BLaER1 (cell line): Measurements from ENCODE around the gene TCF12.

Experiments
- H3K27ac ChIP-seq: shearing (Covaris generic); formaldehyde crosslinking; 2 replicates; pipeline ENCODE4 v1.8.1; 2022
- H3K27me3 ChIP-seq: shearing (Covaris generic); formaldehyde crosslinking; 2 replicates; pipeline ENCODE4 v1.8.1; 2022
- H3K36me3 ChIP-seq: shearing (Covaris generic); formaldehyde crosslinking; 2 replicates; pipeline ENCODE4 v1.8.1; 2022
- H3K4me1 ChIP-seq: shearing (Covaris generic); formaldehyde crosslinking; 2 replicates; pipeline ENCODE4 v1.8.1; 2022
- H3K4me2 ChIP-seq: shearing (Covaris generic); formaldehyde crosslinking; 2 replicates; pipeline ENCODE4 v1.8.1; 2022
- H3K4me3 ChIP-seq: shearing (Covaris generic); formaldehyde crosslinking; 2 replicates; pipeline ENCODE4 v1.8.1; 2022
- H3K9ac ChIP-seq: shearing (Covaris generic); formaldehyde crosslinking; 2 replicates; pipeline ENCODE4 v1.8.1; 2022
- H3K9me3 ChIP-seq: shearing (Covaris generic); formaldehyde crosslinking; 2 replicates; pipeline ENCODE4 v1.8.1; 2022
- H4K20me1 ChIP-seq: shearing (Covaris generic); formaldehyde crosslinking; 2 replicates; pipeline ENCODE4 v1.8.1; 2022
- Cebpa-rat ChIP-seq: shearing (Covaris generic); IDR thresholded peaks from 2 replicates; pipeline ENCODE4 v1.8.1; 2022

TCF12 gene

DNA sequence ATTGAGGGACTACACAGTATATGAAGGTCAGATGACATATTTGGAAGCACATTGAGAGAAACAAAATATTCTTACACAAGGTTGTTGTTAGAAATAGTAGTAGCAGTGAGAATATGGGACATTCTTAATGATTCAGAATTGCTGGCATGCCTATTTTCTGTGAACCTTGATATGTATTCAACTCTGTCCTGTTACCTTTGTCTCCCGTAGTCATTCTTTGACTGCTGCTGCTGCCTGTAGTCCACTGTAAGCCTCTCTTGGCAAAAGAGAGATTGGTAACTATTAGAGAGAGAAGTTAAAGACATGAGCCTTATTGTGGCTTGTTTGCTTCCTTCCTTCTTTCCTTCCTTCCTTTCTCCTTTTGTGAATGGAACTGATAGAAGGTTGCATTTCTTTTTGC lies 64.5 kb downstream of the TCF12 start:
- Histone ChIP-seq H3K4me3 (no peak overlapping the region), H3K4me2 (peak overlapping the region; percentile 62), H3K9ac (no peak overlapping the region), H3K4me1 (peaks cover 61% of the 10 kb centered on the region), H3K27ac (no peak overlapping the region), H4K20me1 (peaks cover 98% of the 10 kb centered on the region), H3K36me3 (no peaks in the 10 kb centered on the region), H3K27me3 (no peaks in the 10 kb centered on the region), H3K9me3 (no peaks in the 10 kb centered on the region)
- TF ChIP-seq Cebpa-rat, result no peak

DNA sequence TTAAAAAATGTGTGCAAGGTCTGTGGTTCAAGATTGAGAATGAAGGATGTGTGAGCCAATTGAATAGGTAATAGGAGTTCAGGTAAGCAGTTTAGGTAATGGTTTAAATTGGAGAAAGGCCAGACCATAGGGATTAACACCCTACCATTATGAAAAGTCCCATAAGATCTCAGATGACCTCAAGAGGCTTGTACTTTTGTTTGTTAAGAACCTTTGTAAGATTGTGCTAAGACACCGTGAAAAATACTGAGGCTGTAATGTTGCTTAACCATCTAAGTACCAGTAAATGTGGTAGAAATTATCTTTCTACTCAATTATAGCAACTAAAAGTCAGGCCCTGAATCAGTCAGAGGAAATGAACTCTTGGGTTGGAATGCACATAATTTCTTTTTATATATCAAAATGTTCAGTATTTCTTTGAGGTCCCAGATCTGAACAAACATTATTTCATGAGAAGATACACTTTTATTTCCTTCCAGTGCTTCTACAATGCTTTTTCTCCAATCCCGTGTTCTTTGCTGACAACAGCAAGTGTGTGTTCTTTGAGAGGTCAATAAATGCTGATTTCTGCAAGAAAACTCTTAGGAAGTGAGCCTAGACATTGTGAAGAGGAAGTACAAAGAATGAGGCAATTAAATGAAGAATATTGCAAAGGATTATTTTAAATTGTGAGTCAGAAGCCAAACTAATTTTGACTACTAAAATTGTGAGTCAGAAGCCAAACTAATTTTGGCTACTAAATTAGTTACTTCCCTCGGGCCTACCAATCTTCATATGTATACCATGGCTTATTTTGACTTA lies 66.4 kb downstream of the TCF12 start:
- no peak overlapping the region for H3K27ac ChIP-seq
- no peak overlapping the region for H3K4me3 ChIP-seq
- H3K27me3 ChIP-seq, result no peaks in the 10 kb centered on the region
- TF ChIP-seq Cebpa-rat, result no peak
- H3K9me3 ChIP-seq, result no peaks in the 10 kb centered on the region
- H3K36me3 ChIP-seq, result no peaks in the 10 kb centered on the region
- H3K4me1 ChIP-seq, result peaks cover 77% of the 10 kb centered on the region
- H3K9ac ChIP-seq, result no peak overlapping the region
- H4K20me1 ChIP-seq, result peaks cover 97% of the 10 kb centered on the region
- peak overlapping the region; percentile 19; the same call in 1 of the 2 replicates for H3K4me2 ChIP-seq

DNA sequence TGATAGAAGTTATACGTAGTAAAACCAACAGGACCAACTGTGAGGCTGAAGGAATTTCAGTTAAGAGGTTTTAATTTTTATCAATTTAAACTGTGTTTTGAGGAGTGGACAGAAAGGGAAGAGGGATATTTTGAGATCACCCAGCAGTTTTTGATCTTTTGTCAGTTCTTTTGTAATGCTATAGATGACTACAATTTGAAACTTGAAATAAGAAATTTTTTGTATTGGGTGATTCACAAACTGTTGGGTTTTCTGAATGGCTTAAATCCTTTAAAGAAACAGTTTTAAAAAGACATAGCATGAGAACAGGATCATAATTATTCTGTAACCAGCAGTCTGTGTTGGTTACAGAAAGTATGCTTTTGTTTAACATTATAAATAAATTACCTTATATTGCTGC lies 67.4 kb downstream of the TCF12 start:
- no peak overlapping the region for H3K4me3 ChIP-seq
- no peak overlapping the region for H3K9ac ChIP-seq
- no peaks in the 10 kb centered on the region for H3K27me3 ChIP-seq
- H4K20me1 ChIP-seq, result peaks cover 97% of the 10 kb centered on the region
- H3K4me1 ChIP-seq, result peaks cover 77% of the 10 kb centered on the region
- H3K4me2 ChIP-seq, result no peak overlapping the region
- TF ChIP-seq Cebpa-rat, result no peak
- H3K9me3 ChIP-seq, result no peaks in the 10 kb centered on the region
- H3K27ac ChIP-seq, result no peak overlapping the region
- peaks cover 8% of the 10 kb centered on the region; the same call in 1 of the 2 replicates for H3K36me3 ChIP-seq

DNA sequence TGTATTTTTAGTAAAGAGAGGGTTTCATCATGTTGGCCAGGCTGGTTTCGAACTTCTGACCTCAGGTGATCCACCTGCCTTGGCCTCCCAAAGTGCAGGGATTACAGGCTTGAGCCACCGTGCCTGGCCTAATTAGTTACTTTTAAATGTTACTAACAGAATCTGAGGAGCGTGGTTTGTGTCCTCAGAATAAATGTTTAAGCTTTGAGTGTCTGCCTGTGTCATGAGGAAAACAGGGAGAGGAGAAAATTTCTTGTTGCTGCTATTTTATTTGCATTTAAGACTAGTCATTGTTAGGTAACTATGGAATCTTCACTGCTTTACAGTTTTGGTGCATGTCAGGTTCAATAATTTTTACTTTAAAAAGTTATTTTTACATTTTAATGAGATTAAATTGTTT lies 68.8 kb downstream of the TCF12 start:
- peaks cover 86% of the 10 kb centered on the region for H4K20me1 ChIP-seq
- no peak for TF ChIP-seq Cebpa-rat
- H3K27ac ChIP-seq, result peak overlapping the region; percentile 0; the same call in 1 of the 2 replicates
- no peaks in the 10 kb centered on the region for H3K9me3 ChIP-seq
- H3K9ac ChIP-seq, result no peak overlapping the region
- H3K4me2 ChIP-seq, result peak overlapping the region; percentile 50
- no peaks in the 10 kb centered on the region for H3K27me3 ChIP-seq
- no peak overlapping the region for H3K4me3 ChIP-seq
- H3K36me3 ChIP-seq, result peaks cover 17% of the 10 kb centered on the region; the same call in 1 of the 2 replicates
- H3K4me1 ChIP-seq, result peaks cover 71% of the 10 kb centered on the region

DNA sequence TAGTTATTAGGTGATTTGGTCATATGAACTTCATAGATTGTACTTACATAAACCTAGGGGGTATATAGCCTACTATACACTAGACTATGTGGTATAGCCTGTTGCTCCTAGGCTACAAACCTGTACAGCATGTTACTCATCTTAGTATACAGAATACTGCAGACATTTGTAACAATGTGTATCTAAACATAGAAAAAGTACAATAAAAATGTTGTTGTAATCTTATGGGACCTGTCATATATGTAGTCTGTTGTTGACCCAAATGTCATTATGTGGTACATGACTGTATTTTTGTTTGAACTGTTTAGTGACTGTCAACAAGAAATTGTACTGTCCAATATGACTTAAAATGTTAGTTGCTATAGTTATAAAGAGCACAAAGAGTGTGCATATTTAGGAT lies 69.8 kb downstream of the TCF12 start:
- no peak for TF ChIP-seq Cebpa-rat
- Histone ChIP-seq H3K36me3 (peaks cover 26% of the 10 kb centered on the region), H3K27ac (no peak overlapping the region), H3K4me2 (no peak overlapping the region), H3K27me3 (no peaks in the 10 kb centered on the region), H3K9ac (no peak overlapping the region), H3K4me3 (no peak overlapping the region), H4K20me1 (peaks cover 77% of the 10 kb centered on the region), H3K9me3 (peaks cover 6% of the 10 kb centered on the region), H3K4me1 (peaks cover 61% of the 10 kb centered on the region)

DNA sequence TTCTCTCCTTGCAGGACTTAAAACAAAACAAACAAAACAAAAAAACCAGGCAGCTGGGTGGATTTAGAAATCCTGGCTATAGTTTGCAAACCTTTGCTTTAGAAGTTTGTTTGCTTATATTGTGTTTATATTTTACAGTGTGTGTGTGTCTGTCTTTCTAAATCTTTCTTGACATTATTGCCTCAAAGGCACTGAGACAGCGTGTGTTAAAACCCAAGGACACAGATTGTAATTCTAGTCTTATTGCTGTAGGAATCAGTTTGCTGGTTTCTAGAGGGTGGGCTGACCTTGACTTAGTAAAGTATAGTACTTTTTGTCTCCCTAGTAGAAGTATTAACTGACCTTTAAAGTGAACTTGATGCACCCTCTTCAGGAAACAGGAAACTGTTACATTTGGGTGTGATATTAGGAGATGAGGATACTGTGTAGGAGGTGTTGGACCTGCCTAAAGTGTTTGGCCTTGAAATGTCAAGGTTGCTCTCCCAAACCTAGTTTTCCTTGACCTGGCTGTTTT lies 71.0 kb downstream of the TCF12 start:
- Histone ChIP-seq H3K27me3 (no peaks in the 10 kb centered on the region), H3K9ac (no peak overlapping the region), H3K4me1 (peaks cover 51% of the 10 kb centered on the region), H3K4me3 (no peak overlapping the region), H3K4me2 (peak overlapping the region; percentile 7; the same call in 1 of the 2 replicates), H3K36me3 (peaks cover 33% of the 10 kb centered on the region), H3K27ac (no peak overlapping the region), H4K20me1 (peaks cover 65% of the 10 kb centered on the region), H3K9me3 (peaks cover 12% of the 10 kb centered on the region)
- no peak for TF ChIP-seq Cebpa-rat

DNA sequence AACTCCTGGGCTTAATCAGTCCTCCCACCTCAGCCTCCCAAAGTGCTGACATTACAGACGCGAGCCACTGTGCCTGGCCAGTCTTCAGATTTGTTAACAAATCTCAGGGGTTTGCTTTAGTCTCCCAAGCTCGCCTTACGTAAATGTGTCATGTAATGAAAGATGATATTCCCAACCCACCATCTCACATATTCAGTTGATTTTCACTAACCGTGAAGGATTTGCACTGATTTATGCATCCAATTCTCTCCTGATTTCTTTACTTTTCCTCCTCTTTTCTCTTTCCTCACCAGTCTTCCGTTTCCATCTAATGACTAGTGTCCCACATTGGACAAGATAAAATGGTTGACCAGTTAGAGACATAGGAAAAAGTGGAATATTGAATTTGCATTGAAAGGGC lies 72.6 kb downstream of the TCF12 start:
- no peak overlapping the region for H3K4me3 ChIP-seq
- H3K27me3 ChIP-seq, result no peaks in the 10 kb centered on the region
- H3K9me3 ChIP-seq, result peaks cover 19% of the 10 kb centered on the region
- H3K36me3 ChIP-seq, result peaks cover 35% of the 10 kb centered on the region
- no peak overlapping the region for H3K4me2 ChIP-seq
- peaks cover 49% of the 10 kb centered on the region for H4K20me1 ChIP-seq
- H3K9ac ChIP-seq, result no peak overlapping the region
- H3K27ac ChIP-seq, result no peak overlapping the region
- no peak for TF ChIP-seq Cebpa-rat
- peaks cover 36% of the 10 kb centered on the region for H3K4me1 ChIP-seq

DNA sequence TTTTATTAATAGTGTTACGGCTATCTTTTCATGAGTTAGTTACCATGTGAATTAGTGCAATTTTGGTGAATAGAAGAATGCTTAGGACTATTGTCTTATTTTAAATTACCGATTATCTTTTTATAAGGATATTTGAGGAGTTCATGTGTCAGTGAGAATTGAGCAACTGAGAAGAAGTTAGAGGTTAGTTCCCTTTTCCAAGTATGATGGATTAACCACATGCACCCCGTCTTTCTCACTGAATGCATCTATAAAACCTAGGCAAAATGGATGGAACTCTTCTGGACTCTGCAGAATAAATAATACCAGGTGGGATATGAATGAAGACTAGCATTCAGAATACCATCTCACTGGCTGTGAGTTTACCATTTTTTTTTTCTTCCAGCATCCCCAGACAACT lies 74.3 kb downstream of the TCF12 start:
- peaks cover 33% of the 10 kb centered on the region for H4K20me1 ChIP-seq
- TF ChIP-seq Cebpa-rat, result no peak
- H3K4me1 ChIP-seq, result peaks cover 19% of the 10 kb centered on the region
- H3K4me2 ChIP-seq, result no peak overlapping the region
- no peak overlapping the region for H3K27ac ChIP-seq
- H3K36me3 ChIP-seq, result peaks cover 48% of the 10 kb centered on the region
- no peak overlapping the region for H3K9ac ChIP-seq
- H3K27me3 ChIP-seq, result no peaks in the 10 kb centered on the region
- H3K4me3 ChIP-seq, result no peak overlapping the region
- H3K9me3 ChIP-seq, result peaks cover 33% of the 10 kb centered on the region

DNA sequence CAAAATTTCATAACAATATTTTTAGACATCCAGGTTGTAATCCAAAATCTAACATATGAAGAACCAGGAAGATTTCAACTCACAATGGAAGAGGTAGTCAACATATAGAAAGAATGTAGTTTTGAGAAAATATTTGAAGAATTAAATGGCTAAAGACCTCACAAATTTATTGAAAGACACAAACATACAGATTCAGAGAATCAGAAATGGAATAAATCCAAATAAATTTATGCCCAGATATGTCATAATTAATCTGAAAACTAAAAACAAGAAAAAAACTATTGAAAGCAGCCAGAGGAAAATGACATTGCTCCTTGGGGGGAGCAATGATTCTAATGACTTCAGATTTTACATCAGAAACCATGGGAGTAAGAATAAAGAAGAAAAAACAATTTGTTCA lies 75.8 kb downstream of the TCF12 start:
- H3K4me2 ChIP-seq, result no peak overlapping the region
- TF ChIP-seq Cebpa-rat, result no peak
- no peak overlapping the region for H3K9ac ChIP-seq
- H3K4me1 ChIP-seq, result peaks cover 5% of the 10 kb centered on the region
- peaks cover 33% of the 10 kb centered on the region for H3K9me3 ChIP-seq
- H3K36me3 ChIP-seq, result peaks cover 48% of the 10 kb centered on the region
- H3K4me3 ChIP-seq, result no peak overlapping the region
- no peaks in the 10 kb centered on the region for H3K27me3 ChIP-seq
- H4K20me1 ChIP-seq, result peaks cover 27% of the 10 kb centered on the region
- no peak overlapping the region for H3K27ac ChIP-seq

DNA sequence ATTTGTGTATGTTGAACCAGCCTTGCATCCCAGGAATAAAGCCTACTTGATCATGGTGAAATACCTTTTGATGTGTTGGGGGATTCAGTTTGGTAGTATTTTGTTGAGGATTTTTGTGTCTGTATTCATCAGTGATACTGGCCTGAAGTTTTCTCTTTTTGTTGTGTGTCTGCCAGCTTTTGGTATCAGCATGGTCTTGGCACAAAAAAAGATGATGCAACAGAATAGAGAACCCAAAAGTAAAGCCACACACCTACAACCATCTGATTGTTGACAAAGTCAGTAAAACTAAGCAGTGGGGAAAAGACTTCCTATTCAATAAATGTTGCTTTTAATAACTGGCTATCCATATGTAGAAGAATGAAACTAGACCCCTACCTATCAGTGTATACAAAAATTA lies 77.6 kb downstream of the TCF12 start:
- H4K20me1 ChIP-seq, result peaks cover 20% of the 10 kb centered on the region
- H3K36me3 ChIP-seq, result peaks cover 38% of the 10 kb centered on the region
- no peak for TF ChIP-seq Cebpa-rat
- H3K4me2 ChIP-seq, result no peak overlapping the region
- H3K4me1 ChIP-seq, result no peaks in the 10 kb centered on the region
- H3K27ac ChIP-seq, result no peak overlapping the region
- no peaks in the 10 kb centered on the region for H3K27me3 ChIP-seq
- no peak overlapping the region for H3K4me3 ChIP-seq
- peaks cover 33% of the 10 kb centered on the region for H3K9me3 ChIP-seq
- H3K9ac ChIP-seq, result no peak overlapping the region
